HG03571 (cell line): ENCODE measurements around the gene MTMR11.
"Not testable (repeated sequence)": the region's sequence is repeated elsewhere in the genome, so short reads cannot be mapped to it uniquely, and the experiment has no call there.

ENCODE experiments used
- ATAC-seq: cut with Tn5 transposase; IDR thresholded peaks from one replicate; pipeline ENCODE4 v1.9.1; 2021; ENCODE audit not compliant: unreplicated experiment

Gene MTMR11

DNA sequence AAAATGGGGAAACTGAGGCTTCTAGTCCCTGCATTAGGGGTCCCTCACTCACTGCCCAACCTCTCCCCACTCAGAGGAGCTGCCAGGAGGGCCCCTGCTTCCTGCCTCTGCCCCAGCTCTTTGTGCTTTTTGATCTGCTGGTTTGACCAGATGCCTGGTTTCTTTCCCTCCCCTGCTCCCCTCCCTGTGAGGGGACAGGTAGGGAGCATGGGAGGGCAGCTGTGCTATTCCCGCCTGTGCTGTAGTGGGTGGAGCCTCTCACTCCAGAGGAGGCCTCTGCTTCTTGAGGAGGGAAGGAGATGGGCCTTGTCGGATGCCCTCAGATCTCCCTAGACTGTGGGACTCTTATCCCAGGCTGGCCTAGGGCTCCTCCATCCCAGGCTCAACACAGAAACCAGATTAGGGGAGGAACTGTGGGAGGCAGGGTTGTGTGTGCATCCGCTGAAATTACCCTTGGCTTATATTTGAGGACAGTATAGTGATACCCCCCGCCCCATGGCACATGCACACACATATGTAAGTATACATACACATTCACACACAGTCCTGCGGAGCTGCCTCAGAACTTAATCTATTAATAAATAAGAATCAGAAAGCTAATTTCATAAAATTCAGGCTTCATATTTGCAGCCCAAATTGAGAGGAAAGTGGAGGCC lies 32.7 kb downstream of the MTMR11 start:
- ATAC-seq: no peak

DNA sequence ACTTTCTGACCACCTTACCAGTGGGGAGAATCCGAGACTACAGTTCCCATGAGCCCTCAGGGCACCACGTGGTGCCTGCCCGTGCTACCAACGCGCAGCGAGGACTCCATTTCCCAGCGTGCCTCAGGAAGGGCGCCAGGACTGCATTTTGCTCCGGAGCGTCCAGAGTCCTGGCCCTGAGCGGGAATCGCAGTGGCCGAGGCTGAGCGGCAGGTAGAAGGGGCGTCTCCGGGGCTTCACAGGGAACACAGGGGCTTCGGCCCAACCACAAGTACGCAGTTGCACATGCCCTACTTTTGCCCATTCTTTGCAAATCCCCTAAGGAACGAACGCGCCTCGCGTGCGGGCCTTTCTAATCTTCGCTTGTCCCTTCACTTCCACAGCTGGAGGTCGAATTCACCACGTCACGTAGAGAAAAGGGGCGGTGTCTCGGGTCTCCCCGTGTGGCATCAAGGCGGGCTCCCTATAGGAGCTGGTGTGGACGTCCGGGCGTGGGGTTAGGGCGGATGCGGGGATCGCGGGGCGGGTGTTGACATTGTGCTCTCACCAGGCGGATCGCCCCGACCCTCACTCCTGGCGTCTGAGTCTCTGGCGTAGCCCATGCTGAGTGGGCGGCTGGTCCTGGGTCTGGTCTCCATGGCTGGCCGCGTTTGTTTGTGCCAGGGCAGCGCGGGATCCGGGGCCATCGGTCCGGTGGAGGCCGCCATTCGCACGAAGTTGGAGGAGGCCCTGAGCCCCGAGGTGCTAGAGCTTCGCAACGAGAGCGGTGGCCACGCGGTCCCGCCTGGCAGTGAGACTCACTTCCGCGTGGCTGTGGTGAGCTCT lies 37.0 kb downstream of the MTMR11 start, which contains the start of gene BOLA1:
Gene BOLA1 (plus strand): TSS at position 109 of the 825 bp plus-strand sequence. CDS start 492 bp downstream, at position 601.
- ATAC-seq: peak; percentile 95

DNA sequence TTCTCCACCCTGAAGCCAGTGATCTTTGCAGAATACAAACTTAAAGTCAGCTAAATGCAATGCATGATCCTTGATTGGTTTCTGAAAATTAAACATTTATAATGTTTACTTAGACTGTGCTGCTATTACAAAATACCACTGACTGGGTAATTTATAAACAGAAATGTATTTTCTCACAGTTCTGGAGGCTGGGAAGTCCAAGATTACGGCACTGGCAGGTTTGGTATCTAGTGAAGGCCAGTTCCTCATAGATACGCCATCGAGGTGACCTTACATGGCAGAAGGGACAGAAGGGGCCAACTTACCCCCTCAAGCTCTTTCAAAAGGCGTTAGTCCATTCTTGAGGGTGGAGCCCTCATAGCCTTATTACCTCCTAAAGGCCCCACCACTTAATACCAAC lies 40.1 kb downstream of the MTMR11 start:
- no peak for ATAC-seq

DNA sequence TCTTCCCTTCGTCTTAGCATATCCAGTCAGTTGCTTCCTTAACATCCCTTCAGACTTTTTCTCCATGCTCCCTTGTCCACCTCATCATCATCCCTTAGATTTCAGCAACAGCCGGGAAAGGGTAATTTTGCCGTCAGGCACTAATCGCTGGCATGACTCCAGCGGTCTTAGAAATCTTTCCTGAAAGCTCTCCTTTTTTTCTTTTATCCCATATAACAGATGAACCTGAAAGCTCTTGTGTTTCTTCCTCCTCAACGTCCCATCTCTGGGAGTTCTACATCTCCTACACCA lies 47.7 kb downstream of the MTMR11 start:
- no peak for ATAC-seq

DNA sequence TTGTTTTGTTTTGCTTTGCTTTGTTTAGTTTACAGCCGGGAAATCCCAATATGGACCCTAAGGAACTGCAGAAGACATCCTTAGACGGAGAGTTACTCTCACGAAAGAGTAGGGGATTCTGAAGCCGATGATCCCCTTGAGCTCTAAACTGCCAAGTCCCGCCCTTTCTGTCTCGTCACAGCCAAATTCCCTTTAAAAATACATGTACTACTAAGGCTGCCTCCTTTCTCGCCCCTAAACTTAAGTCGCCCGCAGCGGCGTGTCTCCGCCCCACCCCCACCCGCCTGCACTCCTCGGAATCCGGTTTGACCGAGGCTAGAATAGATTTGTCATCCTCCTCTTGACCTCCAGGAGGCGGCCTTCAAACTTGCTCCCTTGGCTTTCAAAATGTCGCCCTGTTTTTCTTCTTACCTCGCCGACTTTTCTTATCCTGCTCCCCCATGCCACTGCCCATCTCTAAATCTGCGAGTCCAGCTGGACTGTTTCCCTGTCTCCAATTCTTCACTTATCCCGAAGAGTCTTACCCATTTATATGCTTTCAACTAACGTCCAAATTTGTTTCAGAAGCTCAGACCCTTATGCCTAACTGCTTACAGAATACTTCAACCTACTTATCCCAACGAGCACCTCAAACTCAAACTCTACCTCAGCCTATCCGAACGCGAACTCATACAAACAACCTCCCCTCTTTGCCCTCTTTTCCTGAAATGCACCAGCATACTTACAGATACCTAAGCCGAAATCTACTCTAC lies 48.3 kb downstream of the MTMR11 start:
- ATAC-seq: peak; percentile 23

DNA sequence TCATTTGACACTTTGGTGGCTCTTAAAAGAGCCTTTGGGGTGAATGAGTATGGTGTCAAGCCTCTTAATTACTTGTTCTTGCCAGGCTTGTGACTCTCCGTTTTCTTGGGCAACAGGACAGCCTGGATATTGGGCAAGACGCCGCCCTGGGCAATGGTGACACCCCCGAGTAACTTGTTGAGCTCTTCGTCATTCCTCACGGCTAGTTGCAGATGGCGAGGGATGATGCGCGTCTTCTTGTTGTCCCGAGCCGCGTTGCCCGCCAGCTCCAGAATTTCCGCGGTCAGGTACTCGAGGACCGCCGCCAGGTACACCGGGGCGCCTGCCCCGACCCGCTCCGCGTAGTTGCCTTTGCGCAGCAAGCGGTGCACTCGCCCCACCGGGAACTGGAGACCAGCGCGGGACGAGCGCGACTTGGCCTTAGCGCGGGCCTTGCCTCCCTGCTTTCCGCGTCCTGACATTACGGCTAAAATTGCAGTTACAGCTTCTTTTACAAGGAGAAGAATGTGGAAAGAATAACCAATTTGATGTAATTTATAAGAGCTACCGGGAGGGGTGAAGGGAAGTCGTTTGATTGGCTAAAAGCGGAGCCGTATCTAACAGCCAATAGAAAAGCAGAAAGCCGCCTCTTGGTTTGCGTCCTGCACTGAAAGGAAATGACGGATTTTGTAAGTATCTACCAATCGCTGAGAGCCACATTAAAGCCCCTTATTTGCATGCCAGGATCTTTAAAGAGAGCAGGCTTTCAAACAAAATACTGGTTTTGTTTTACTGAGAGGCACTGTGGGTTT lies 49.0 kb downstream of the MTMR11 start:
- ATAC-seq: peak; percentile 41

DNA sequence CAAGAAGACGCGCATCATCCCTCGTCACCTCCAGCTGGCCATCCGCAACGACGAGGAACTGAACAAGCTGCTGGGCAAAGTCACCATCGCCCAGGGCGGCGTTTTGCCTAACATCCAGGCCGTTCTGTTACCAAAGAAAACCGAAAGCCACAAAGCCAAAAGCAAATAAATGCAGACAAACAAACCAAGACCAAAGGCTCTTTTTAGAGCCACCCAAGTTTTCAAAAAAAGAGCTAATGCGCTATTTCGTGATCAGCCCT lies 49.6 kb downstream of the MTMR11 start:
- ATAC-seq: not testable (repeated sequence)

DNA sequence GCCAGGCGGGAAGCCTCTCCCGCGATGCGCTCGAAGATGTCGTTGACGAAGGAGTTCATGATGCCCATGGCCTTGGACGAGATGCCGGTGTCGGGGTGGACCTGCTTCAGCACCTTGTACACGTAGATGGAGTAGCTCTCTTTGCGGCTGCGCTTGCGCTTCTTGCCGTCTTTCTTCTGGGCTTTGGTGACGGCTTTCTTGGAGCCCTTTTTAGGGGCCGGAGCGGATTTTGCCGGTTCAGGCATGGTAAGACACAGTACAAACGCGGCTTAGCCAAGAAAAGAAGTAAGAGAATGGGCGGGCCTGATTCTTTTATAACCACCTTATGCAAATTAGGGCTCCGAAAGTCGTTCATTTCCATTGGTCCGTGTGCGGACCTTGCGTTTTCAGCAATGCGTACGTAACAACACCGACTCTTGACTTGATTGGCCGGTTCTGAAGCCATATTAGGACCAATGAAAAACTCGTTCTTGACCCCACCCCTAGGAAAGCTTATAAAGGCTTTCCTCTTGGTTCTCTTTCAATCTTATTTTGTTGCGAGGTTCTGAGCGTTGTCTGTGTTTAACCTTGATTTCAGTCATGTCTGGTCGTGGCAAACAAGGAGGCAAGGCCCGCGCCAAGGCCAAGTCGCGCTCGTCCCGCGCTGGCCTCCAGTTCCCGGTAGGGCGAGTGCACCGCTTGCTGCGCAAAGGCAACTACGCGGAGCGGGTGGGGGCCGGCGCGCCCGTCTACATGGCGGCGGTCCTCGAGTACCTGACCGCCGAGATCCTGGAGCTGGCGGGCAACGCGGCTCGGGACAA lies 50.1 kb downstream of the MTMR11 start:
- peak; percentile 53 for ATAC-seq

DNA sequence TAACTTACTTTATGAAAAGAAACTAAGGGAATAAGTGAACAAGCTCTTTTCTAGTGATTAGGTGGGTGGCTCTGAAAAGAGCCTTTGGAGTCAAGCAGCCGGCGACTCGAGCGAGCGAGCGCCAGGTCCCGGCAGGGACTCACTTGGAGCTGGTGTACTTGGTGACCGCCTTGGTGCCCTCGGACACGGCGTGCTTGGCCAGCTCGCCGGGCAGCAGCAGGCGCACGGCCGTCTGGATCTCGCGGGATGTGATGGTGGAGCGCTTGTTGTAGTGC lies 50.6 kb downstream of the MTMR11 start:
- not testable (repeated sequence) for ATAC-seq

DNA sequence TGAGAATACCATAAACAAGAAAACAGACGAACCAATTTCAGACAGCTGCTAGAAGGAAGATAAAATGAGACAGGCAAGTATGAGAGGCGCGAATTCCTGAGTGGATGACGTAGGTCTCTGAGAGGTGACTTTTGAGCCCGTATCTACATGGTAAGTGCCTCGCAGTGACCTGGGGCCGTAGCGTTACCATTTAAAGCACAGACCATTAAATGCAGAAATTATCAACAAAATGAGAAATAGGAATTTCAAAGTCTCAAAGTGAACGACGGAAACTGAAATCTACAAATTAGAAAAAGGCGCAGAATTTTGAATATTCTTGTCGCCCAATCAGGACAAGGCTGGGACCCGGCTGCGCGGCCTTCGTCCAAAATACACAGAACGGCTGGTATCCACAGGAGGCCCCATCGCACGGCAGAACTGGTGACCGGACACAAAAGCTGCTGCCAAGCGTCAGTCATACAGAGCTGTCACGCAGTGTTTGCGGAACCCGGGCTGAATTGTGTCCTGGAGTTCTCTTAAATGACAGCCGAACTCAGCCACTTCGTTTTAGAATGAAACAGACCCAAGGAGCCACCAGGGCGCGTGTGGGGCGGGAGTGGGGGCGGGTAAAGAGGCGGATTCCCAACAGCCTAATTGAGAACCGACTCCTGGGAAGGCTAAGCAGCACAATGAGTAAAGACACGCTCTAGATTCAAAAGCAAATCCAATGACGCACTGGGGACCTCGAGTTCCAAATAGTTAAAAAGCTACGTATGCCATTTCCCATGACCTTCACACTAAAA lies 51.1 kb downstream of the MTMR11 start:
- ATAC-seq: no peak

DNA sequence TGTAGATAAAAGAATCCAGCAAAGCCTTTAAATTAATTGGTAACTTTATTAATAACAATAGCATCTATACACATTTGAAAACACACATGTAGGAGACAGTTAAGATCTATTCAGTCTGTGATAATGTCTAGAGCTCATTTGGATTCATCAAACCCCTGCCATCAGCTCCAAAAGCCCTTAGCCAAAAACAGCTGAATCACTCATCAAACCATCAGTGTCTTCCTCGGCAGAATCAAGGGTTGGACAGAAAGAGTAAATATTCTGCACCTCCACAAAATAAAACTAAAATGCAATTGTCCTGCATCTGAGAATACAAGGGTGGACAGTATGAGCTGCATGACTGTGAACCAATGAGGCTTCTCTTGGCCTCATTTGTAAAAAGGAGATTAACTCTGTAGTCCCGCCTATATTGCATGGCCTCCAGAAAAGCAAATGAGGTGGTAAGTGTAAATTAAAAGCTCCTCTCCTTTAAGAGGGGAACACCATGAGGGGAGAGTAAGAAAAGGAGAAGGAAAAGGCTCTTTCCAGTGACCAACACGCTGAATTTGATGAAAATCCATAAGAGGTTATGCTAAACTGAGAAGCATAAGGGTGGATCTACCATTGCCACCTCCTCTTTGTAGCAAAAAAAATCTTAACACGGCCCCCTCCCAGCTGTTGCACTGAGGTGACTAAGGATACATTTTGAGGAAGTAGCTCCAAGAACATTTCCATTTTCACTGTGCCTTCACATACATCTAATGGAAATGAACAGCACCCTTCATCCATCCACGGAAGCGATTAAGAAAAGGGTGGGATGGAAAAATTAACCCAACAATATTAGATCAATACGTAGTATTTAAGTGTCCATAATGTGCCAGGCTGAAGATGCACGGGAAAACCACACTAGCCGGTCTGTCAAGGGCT lies 52.0 kb downstream of the MTMR11 start:
- no peak for ATAC-seq

DNA sequence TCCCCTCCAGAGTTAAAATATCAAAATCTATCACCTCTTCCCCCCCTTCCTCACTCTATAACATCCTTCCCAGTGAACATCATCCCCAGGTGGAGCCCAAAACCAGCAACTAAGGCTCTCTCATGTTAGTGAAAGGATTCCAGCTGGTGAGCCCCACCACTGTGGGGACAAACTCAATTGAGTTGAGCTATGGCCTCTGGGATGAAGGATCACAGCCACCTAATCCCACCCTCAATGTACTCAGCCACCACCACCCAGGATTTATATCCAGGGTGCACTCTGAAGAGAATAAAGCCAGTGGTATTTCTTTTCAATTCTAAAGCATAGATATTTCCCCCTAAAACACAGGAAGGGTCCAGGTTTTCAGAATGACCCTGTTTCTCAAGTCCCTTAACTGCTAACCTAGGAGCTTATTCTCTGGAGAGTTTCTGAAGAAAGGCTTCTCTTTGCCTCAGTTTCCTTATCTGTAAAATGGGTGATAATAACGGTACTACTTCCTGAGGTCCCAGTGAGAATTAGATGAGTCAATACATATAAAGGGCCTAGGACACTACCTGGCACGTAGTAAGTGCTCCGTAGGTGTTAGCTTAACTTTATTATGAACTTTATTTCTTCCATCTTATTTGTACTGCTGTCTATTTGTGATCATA lies 53.0 kb downstream of the MTMR11 start:
- ATAC-seq: no peak

DNA sequence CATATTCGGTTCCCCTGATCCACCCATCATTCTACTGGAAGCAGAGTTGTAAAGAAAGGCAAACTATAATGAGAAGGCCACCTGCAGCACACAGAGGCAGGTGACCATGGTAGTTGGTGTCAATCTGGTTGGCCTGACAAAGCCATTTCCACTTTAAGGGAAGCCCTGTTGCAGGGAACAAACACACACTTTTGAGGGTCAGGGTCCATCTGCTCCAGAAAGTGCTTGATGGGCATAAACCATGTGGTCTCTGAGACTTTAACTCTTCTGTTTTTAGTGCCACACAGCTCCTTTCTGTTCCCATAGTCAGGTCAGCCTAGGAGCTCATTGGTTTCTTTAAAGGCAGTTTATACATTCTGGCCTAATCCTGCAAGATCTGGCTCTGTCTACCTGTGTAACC lies 54.8 kb downstream of the MTMR11 start:
- no peak for ATAC-seq

DNA sequence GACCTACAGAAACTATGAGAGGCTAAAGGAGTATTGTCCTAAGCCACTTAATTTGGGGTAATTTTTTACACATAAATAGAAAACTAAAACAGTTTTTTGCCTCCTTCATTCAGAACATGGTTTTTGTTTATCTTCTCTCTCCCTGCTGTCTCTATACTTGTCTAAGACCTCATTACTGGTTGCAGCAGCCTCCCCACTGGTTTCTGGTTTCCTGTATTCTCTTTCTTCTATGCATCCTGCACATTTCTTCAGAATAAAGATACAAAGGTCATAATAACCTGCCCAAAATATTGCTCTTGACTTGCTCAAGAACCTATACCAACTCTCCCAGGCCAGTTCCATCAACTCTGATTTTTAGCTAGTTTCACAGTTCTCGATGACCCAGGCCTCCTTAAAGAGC lies 57.1 kb downstream of the MTMR11 start:
- ATAC-seq: no peak
